CD1c-positive myeloid dendritic cell (primary cell): ENCODE measurements around the gene ANLN.
A peak's percentile ranks its signal among the peaks of the same experiment; 100 is the strongest.
"Not testable (repeated sequence)": the region's sequence is repeated elsewhere in the genome, so short reads cannot be mapped to it uniquely, and the experiment has no call there.

ENCODE experiments used
- DNase-seq: peaks from one replicate; pipeline ENCODE4 v3.0.0-alpha.2; 2016; ENCODE audit errors: extremely low spot score

ANLN gene

DNA sequence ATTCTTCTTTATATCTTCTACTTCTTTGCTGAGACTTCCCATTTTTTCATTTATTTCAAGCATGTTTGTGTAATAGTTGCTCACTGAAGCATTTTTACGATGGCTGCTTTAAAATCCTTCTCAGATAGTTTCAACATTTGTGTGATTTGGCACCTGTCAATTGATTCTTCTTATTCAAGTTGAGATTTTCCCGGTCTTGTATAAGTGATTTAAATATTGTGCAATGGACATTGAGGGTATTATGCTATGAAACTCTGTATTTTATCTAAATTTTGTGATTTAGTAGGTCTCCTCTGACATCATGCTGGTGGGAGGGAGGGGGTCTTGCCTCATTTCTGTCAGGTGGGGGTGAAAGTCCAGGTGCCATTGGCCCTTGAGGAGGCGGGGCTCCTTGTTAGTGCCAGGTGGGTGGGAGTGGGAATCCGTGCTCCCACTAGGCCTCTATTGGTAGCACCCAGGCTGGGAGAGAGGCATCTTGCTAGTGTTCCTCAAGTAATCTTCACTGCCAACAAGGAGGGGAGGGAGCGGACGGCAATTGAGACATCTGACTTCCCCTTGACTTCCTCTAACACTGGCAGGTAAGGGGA is 73.0 kb downstream of the ANLN start:
- no peak for DNase-seq

DNA sequence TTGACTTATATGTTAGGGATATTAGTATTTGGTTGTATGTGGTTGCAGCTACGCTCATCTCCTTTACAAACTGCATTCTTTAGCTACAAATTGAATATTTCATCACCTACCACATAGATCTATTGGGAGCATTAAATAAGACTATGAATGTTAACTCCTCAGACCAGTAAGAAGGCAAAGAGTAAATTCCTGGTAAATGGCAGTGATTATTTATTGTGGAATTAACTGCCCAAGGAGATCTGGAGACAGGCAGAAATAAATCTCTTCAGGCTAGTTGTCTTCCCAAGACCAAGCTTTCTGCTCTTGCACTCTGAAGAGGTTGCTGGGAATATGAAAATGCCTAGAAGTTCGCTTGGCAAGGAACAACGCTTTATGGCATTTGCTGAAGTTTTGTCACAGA is 74.6 kb downstream of the ANLN start:
- DNase-seq: no peak

DNA sequence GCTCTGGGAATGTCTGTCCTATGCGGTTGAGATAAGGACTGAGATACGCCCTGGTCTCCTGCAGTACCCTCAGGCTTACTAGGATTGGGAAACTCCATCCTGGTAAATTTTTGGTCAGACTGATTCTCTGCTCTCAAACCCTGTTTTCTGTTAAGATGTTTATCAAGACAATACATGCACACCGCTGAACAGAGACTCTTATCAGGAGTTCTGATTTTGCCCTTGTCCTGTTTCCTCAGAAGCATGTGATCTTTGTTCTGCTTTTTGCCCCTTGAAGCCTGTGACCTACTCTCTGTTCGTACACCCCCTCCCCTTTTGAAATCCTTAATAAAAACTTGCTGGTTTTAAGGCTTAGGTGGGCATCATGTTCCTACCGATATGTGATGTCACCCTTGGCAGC is 76.3 kb downstream of the ANLN start:
- not testable (repeated sequence) for DNase-seq

DNA sequence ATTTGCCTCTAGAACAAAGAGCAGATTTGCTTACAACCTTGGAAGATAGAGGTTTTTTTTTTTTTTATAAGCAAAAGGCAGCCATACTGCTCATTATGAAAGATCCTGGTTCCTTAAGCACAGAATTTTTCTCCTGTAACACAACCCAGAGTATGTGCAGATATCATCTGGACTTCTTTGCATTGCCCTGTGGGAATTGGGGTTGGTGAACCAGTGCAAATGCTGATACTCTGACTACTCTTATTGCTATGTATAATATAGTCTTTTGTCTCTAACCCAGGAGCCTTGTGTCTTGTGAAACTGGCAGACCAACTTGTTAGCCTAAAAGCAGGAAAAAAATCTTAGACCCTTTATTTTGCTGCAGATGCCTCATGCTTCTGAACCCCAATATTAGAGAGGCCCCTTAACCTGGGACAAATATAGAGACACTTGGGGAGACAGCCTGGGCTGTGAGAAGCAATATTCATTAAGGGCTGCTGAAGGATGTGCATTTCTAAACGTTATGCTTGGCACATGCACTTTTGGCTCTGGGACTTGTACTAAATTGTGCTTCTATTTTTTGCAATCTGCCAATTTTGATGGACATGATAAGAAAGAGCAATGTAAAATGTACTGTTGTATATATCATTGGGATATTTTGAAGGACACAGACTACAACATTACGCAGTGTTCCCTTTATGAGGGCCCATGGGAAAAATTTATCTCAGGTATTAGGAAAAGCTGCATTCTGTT is 78.9 kb downstream of the ANLN start:
- no peak for DNase-seq

DNA sequence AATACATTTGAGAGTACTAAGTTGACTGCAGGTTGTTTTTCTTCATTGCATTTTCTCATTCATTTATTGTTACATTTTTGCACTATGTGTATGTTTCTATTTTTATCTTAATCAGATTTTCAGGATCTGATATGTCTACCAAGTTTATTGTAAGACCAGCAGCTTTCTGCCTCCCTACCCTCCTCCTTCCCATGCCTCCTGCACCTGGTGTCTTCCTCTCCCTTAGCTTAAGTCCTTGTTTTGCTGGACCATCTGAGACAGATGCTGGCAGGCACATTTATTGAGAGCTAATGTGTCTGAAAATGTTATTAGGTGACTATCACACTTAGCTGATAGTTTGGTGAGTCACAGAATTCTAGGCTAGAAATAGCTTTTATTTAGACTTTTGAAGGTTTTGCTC is 79.6 kb downstream of the ANLN start:
- no peak for DNase-seq

DNA sequence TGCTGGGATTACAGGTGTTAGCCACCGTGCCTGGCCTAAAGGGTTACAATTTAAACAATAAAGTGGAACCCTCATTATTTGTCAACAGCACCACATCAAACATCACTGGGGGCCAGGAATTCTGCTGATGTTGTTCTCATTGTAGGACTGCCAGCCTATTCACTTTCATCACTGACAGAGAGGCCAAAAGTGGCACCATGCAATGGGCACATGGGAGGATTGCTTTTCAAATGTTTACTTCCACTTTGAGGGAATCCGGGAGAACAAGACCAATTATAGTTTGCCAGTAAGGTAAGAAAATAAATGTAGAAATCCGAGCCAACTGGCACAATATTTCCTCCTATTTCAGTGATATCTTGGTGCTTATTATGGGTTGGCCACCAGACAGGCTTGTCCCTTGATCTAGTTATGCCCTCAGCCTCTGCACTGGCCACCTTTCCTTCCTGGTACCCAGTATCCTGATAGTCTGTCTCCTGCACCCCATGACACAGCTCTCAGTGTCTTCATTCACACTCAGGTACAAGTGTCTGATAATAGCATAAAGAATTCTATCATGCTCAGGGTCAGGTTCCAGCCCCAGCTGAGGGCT is 82.6 kb downstream of the ANLN start:
- no peak for DNase-seq

DNA sequence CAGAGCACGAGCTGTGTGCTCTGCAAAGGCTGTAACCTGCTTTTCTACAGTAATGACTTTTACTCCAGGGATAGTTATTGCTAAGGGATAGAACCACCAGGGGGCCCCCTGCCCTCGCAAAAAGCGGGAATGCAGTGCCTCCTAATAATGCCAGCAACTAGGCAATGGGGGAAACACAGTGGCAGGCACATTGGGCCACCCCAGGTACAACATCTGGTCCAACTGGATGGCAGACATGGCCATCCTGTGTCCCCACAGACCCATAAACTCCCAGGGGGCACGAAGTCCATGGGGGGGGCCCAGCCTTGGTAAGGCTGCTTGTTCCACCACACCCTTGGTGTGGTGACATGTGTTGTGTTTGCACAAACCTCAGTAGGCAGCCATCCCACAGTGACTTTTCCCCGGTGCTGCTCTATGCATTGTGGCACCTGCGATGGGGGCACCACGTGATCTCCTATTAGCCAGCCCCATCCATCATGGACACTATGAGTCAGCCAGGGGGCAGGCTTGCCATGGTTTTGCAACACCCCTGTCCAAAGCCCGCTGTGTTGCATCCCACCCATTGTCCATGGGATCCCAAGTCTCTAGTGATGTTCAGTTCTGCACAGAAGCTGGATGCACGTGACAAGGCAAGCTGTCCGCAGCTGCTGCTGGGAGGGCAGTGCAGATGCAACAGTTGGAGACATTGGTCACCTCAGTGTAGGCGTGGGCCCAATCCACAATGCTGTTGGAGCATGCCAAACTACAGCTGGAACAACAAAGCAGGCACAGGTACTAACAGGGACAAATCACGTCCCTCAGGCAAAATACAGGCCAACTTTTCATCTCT is 84.0 kb downstream of the ANLN start:
- peak; percentile 11 for DNase-seq

DNA sequence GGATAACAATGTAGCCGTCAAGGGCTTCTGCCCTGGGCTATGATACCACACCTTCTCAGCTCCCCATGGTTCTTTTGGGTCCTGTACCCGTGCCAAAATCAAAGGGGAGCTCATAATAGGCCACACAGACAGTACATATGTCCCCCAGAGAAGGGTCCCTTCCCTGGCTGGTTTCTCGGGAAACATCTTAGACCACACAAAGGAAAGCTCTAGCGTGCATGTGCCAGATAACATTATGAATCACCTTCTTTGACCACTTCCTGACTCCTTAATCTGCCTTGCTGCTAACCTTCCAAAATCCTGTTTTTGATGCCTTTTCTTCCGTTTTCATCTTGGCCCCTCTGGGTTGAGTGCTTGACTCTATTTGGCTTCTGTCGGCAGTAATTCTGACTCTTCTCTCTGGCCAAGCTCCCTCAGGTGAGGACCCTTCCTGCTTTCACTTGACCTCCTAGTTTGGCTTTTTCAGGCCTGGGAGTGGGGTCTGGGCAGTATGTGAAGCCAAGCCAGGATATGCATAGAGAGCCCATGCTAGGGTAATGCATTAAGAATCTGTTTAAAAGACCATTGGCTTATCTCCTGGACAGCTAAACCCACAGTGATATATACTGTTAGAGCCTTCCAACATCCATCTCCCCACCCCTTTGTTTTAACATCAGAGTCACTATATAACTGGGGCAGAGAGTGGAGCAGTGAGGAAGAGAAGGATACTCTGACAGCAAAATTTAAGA is 84.8 kb downstream of the ANLN start:
- peak; percentile 8 for DNase-seq

DNA sequence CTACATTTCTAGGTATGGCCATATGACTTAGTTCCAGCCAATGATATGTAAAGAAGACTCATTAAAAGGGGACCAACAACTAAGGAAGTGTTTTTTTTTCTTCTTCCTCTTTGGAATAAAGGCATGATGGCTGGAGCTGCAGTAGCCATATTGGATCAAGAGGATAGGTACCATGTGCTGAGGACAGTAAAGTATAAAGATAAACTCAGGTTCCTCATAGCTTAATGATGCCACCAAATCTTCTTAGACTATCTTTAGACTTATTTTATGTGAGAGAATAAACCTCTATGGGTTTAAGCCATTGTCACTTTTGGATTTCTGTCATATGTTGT is 85.3 kb downstream of the ANLN start:
- no peak for DNase-seq

DNA sequence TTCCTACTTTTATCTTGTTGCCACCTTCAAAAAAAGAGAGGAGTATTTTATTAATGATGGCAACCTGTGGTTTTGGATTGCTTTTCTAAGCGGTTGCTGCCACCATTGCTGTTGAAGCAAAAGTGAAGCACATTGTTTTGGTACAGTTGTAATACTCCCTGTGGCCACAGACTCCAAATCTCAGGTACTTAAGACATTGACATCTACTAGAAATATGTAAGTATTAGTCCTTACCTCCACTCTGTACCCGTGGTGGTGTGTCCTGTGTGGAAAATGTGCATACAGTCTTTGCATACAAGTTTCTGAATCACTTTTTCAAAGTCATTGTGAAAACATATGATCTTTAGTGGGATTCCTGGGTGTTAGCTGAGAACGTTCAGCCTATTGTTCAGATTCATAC is 85.7 kb downstream of the ANLN start:
- no peak for DNase-seq

DNA sequence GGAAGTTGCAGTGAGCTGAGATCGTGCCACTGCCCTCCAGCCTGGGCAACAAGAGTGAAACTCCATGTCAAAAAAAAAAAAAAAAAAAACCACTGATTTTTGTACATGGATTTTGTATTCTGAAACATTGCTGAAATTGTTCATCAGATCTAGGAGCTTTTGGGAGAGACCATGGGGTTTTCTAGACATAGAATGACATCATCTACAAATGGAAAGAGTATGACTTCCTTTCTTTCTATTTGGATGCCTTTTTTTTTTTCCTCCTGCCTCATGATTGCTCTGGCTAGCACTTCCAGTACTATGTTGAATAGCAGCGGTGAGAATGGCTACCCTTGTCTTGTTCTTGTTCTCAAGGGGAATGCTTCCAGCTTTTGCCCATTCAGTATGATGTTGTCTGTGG is 89.1 kb downstream of the ANLN start:
- no peak for DNase-seq

DNA sequence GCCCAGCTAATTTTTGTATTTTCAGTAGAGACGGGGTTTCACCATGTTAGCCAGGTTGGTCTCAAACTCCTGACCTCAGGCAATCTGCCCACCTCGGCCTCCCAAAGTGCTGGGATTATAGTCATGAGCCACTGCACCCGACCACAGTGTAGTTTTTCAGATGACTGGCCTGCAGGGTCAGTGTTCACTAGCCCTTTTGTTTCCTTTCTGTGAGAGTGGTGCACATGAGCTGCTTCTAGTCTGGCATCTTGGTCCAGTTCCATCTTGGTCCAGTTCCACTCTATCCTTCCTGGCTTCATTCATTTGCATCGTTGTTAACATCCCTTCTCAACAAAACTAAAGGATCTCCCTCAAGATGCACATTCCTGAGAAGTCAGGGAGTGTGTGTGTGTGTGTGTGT is 94.2 kb downstream of the ANLN start:
- DNase-seq: not testable (repeated sequence)

DNA sequence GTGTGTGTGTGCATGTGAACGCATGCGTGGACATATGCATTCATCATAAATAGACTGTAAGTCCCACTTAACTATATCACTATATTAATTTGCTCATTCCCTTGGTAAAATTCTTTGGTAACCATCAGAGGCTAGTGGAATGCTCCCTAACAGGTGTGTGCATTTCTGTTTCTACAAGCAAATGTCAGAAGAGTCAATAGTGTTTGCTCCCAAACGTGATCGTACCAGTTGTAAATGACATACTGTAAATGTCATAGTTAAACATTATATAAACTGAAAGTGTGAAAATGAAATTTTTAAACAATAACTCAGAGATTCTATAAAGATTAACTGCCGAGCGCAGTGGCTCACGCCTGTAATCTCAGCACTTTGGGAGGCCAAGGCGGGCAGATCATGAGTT is 94.6 kb downstream of the ANLN start:
- DNase-seq: no peak

DNA sequence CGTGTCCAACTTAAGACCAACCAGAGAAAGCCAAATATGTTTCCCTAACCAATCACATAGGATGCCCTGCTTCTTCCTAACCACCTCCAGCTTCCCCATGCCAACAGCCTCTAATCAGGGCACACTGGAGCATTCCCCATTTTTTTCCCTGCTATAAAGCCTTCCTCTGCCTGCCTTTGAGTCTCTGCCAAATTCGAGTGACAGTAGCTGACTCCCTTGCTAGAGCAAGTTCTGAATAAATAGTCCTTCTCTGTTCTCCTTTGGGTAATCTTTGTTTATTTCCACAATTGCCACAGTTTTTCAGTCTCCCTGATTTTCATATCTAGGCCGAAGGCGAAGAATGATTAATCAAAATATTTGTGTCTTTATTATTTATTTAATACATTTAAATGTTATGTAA is 96.7 kb downstream of the ANLN start:
- no peak for DNase-seq

DNA sequence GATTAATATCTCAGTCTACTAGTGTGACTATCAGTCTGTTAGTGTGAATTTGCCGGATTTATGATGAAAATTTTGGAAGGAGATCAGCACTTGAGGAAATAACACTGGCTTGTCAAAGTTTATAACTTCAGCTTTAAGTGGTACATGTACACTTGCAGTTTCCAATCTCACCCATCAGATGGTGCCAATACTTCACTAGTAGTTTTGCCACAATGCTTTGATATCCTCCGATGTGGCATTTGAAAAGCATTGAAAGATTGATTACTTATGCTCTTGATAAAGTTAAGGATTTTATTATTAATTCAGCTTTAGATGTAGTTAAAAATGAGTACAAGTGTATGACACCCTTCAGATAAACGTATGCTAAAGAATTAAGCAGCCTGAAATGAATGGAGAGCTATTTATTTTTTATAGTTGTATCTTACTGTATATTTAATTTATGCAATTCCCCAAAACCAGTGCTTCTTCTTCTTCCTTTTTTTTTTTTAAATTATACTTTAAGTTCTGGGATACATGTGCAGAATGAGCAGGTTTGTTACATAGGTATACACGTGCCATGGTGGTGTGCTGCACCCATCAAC is 98.2 kb downstream of the ANLN start:
- peak; percentile 73 for DNase-seq

DNA sequence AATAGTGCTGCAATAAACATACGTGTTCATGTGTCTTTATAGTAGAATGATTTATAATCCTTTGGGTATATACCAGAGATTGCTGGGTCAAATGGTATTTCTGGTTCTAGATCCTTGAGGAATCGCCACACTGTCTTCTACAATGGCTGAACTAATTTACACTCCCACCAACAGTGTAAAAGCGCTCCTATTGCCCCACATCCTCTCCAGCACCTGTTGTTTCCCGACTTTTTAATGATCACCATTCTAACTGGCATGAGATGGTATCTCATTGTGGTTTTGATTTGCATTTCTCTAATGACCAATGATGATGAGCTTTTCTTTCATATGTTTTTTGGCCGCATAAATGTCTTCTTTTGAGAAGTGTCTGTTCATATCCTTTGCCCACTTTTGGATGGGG is 99.0 kb downstream of the ANLN start:
- not testable (repeated sequence) for DNase-seq

DNA sequence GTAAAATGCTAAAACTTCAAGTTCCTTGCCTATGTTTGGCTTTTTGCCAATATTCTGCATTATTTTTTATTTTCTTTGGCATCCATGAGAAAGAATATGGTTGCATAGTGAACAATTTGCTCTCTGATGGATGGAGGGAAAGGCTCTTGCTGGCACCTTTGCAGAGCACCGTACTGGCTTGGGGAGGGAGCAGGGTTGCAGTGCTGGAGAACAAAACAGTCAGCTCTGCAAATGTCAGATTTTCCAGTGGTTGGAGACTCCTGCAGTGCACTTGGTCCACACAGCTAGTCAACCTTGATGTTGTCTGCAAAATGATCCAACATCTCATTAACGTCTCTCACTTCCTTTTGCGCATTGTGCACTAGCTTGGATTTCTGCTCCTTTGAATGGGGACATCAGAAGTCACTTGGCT is 100.8 kb downstream of the ANLN start:
- no peak for DNase-seq

DNA sequence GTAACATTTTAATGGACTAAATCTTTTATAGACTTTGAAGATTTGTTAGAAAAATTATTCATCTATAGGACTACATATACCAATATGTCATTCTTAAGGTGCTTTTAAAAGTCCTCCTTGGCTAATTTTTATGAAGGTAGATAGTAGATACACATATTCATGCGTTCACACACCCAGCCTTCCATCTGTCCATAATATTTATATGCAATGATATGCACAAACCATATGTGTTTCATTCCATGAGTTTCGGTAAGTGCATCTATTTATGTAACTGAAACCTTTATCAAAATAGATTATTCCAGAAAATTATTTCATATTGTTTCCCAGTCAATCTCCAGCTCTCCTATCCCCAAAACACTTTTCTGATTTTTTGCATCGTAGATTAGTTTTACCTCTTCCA is 101.7 kb downstream of the ANLN start:
- DNase-seq: no peak

DNA sequence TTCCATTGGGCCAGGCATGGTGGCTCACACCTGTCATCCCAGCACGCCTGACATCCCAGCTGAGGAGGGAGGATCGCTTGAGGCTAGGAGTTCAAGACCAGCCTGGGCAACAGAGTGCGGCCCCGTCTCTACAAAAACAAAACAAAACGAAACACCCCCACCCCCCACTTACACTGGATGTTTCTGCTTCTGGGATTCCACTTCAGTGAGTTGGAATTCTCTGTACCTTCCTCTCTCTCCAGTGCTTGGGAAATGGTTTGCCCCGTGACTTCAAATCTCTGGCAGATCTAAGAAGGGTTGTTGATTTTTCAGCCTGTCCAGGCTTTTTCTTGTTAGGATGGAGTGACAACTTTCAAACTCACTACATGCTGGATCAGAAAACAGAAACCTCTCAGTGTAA is 106.9 kb downstream of the ANLN start:
- DNase-seq: no peak

DNA sequence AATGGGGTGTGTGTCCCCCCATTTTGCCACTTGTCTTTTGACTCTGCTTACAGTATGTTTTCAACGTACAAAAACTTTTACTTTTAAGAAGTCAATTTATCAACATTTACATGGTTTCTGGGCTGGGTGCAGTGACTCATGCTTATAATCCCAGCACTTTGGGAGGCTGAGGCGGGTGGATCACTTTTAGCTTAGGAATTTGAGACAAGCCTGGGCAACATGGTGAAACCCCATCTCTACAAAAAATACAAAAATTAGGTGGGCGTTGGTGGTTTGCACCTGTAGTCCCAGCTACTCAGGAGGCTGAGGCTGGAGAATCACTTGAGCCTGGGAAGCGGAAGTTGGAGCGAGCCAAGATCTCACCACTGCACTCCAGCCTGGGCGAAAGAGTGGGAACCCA is 107.5 kb downstream of the ANLN start:
- DNase-seq: not testable (repeated sequence)

DNA sequence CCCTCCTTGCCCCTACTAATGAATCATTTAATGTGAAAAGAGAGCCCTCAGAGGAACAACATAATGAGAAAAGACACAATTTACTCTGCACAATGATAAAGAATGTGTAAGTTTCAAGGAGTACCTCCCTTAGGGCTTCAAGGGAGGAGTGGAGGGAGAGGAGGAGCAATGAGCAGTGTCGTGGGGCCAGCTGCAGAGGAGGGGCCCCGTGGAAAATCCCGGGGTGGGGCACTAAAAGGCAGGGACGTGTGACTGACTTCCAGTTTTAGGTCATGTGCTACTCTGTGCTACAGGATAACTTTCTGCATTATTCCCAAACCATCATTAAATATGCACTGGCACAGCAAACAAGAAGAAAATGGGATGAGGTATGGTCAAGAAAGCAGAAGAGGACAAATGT is 108.1 kb downstream of the ANLN start:
- no peak for DNase-seq
